HG03575 (cell line): ENCODE data around the gene TMEM14A.

ENCODE experiments used
- ATAC-seq: cut with Tn5 transposase; IDR thresholded peaks from one replicate; pipeline ENCODE4 v1.9.1; 2021; ENCODE audit not compliant: unreplicated experiment, insufficient number of reproducible peaks, low FRiP score; ENCODE audit errors: extremely low read depth

The TMEM14A gene

GRCh38 chr6:52726193-52726542 is 55.3 kb downstream of the TMEM14A start:
- no peak for ATAC-seq

GRCh38 chr6:52726741-52727535 is 56.0 kb downstream of the TMEM14A start:
- no peak for ATAC-seq

DNA sequence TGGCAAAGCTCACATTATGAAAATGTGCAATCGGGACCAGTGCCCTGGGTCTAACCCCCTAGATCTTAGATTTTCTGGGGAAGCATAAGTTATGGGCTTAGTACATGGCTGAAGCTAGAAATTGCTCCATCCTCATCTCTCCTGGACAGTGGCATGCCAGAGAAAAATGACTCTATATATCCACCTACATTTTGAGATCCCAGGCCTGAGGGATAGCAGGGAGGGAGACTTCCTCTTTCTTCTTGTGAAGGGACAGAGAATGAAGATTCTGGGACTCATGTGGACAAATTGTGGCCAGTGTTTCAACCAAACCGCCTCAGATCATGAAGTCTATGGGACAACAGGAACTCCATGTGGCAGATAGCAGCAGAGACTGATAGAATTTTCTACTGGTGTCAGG is 57.0 kb downstream of the TMEM14A start:
- no peak for ATAC-seq

DNA sequence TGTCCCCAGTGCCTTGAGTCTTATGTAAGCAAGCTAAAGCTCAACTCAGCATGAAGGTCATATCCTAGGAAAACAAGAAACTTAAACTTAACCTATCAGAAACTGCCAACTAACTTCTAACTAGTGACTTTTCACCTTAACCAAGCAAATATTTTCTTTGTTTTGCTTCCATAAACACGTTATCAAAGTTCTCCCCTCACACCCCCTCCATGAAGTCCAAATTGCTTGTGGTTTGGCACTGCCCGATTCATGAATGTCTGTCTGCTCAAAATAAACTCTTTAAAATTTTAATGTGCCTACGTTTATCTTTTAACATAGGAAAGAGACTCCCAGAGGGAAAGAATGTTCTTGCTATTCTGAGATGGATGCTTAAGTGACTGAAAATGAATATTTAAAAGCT is 57.5 kb downstream of the TMEM14A start:
- no peak for ATAC-seq

DNA sequence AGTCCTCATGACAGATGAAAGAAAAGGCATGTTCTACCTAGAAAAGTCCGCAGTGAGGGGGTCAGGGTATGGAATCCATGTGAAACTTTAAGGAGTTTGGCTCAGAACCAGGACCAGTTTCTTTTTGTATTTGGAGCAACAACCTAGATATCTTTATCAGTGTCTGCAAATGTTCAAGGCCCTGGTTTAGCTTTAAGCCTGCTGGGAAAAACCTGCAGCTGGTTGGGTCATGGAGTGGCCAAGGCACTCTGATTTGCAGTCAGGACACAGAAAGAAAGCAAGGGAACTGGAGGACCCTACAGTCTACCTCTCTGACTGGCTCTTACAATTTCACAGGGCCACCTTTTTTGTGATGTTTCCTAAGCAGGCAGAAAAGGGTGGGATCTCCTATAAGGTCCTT is 58.7 kb downstream of the TMEM14A start:
- no peak for ATAC-seq

- ATAC-seq = no peak
Observed at GRCh38 chr6:52731719-52732118, 60.8 kb downstream of the TMEM14A start.

DNA sequence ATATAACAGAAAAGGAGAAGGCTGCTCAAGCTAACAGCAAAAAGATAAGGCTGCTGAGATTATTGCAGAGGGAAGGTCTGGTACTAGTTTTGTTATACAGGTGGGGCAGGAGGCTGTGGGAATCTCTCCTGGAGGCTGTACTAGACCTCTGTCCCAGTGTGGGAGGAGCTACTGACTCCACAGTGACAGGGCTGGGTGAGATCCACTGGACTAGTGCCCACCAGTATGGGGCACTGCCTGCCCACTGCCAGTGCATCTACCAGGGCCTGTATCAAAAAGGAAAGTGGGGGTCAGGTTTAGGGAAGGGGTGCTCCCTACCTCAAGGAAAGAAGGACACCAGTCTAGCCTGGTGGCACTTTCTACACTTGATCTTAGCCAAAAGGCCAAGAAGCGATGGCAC is 62.3 kb downstream of the TMEM14A start:
- no peak for ATAC-seq

GRCh38 chr6:52734072-52734471 is 63.2 kb downstream of the TMEM14A start:
- no peak for ATAC-seq

- ATAC-seq = no peak
Observed at GRCh38 chr6:52735071-52735470, 64.2 kb downstream of the TMEM14A start.

GRCh38 chr6:52736145-52736544 is 65.2 kb downstream of the TMEM14A start:
- ATAC-seq = no peak
